NCI-H2029 (cell line): ENCODE data around the gene GPR171.
"Not testable (repeated sequence)": the region's sequence is repeated elsewhere in the genome, so short reads cannot be mapped to it uniquely, and the experiment has no call there.

Experiments used
- DNase-seq: peaks from one replicate; lab custom pipeline; 2025; lab: John Stamatoyannopoulos, UW

The GPR171 gene

GRCh38 chr3:151203051-151203420 is at the start of gene GPR171:
Gene GPR171, minus strand, starts transcription at chr3:151203216. Its CDS starts 3,830 bp downstream, at chr3:151199386.
- DNase-seq, result no peak

GRCh38 chr3:151248772-151249337 is 45.8 kb upstream of the GPR171 start:
- no peak for DNase-seq

- DNase-seq, result not testable (repeated sequence)
These were observed 39.0 kb upstream of the GPR171 start for GRCh38 chr3:151242006-151242405.

- DNase-seq, result no peak
These were observed 33.7 kb upstream of the GPR171 start for GRCh38 chr3:151236736-151237135.

- DNase-seq, result no peak
These were observed 33.3 kb upstream of the GPR171 start for GRCh38 chr3:151236316-151236715.

GRCh38 chr3:151234825-151235224 is 31.8 kb upstream of the GPR171 start:
- DNase-seq, result no peak

GRCh38 chr3:151232991-151233390 is 30.0 kb upstream of the GPR171 start:
- DNase-seq, result no peak

- DNase-seq, result not testable (repeated sequence)
These were observed 29.4 kb upstream of the GPR171 start for GRCh38 chr3:151232403-151232802.

- no peak for DNase-seq
These were observed 27.6 kb upstream of the GPR171 start for GRCh38 chr3:151230646-151231045.

GRCh38 chr3:151228666-151229040 is 25.6 kb upstream of the GPR171 start:
- DNase-seq, result no peak

GRCh38 chr3:151227807-151228665 is 25.0 kb upstream of the GPR171 start:
- peak; percentile 37 for DNase-seq

- no peak for DNase-seq
These were observed 24.3 kb upstream of the GPR171 start for GRCh38 chr3:151227266-151227806.

GRCh38 chr3:151226825-151227224 is 23.8 kb upstream of the GPR171 start:
- DNase-seq, result no peak

- peak; percentile 21 for DNase-seq
These were observed 23.1 kb upstream of the GPR171 start for GRCh38 chr3:151226088-151226563.

GRCh38 chr3:151225040-151225975 is 22.3 kb upstream of the GPR171 start:
- no peak for DNase-seq

GRCh38 chr3:151224268-151224866 is 21.4 kb upstream of the GPR171 start:
- no peak for DNase-seq

- DNase-seq, result no peak
These were observed 16.0 kb upstream of the GPR171 start for GRCh38 chr3:151219056-151219455.

- DNase-seq, result no peak
These were observed 15.1 kb upstream of the GPR171 start for GRCh38 chr3:151218136-151218535.

GRCh38 chr3:151216641-151217607 is 13.9 kb upstream of the GPR171 start:
- DNase-seq, result no peak

GRCh38 chr3:151214459-151214858 is 11.4 kb upstream of the GPR171 start:
- no peak for DNase-seq
